K562 (cell line): Measurements from ENCODE around the gene LHPP. TPM values are rescaled to one million over a fixed set of nuclear protein-coding genes. Genes with fewer than 3 reads are reported as not detected.
A peak's percentile ranks its signal among the peaks of the same experiment; 100 is the strongest.

Experiments used
- BHLHE40 ChIP-seq: IDR thresholded peaks from 2 replicates; pipeline ENCODE4 v1.6.1; 2011; ENCODE audit warnings: low read length, improper control_type of control experiment
- FOXP1 ChIP-seq: sonication (generic); formaldehyde crosslinking; IDR thresholded peaks from 2 replicates; pipeline ENCODE4 v1.8.0; 2022; ENCODE audit warnings: mild to moderate bottlenecking, missing genetic modification reagents
- ILF3 ChIP-seq: fragments of 450-650 bp; IDR thresholded peaks from 2 replicates; pipeline ENCODE4 v1.6.1; 2018; ENCODE audit warnings: antibody characterized with exemption, mild to moderate bottlenecking, moderate library complexity, borderline replicate concordance
- KDM4B ChIP-seq, 2 experiments: fragments of 450-650 bp in 1 of 2; sonication (generic) in 1 of 2; IDR thresholded peaks; 2 replicates each; pipeline ENCODE4 v1.6.1; 2016 to 2017; ENCODE audit warnings: borderline replicate concordance in 2 of 2, antibody characterized with exemption in 1 of 2, low read depth in 1 of 2, mild to moderate bottlenecking in 1 of 2
- NELFE ChIP-seq: IDR thresholded peaks from 2 replicates; pipeline ENCODE4 v1.6.1; 2011; ENCODE audit warnings: mild to moderate bottlenecking; ENCODE audit not compliant: insufficient read depth, insufficient read length
- NFRKB ChIP-seq: fragments of 450-650 bp; IDR thresholded peaks from 2 replicates; pipeline ENCODE4 v1.6.1; 2016; ENCODE audit warnings: low read depth
- RFX1 ChIP-seq: fragments of 450-650 bp; IDR thresholded peaks from 2 replicates; pipeline ENCODE4 v1.6.1; 2016; ENCODE audit warnings: mild to moderate bottlenecking, moderate library complexity
- TGIF2 ChIP-seq: sonication (generic); formaldehyde crosslinking; IDR thresholded peaks from 2 replicates; pipeline ENCODE4 v1.8.1; 2022; ENCODE audit warnings: mild to moderate bottlenecking, missing genetic modification reagents, moderate library complexity
- ZBTB17 ChIP-seq: fragments of 450-650 bp; formaldehyde crosslinking; IDR thresholded peaks from 2 replicates; pipeline ENCODE4 v1.4.0; 2020; ENCODE audit warnings: mild to moderate bottlenecking
- ZFP1 ChIP-seq: fragments of 450-650 bp; formaldehyde crosslinking; IDR thresholded peaks from 2 replicates; pipeline ENCODE4 v1.4.0; 2020; ENCODE audit warnings: mild to moderate bottlenecking, mixed read lengths
- ZNF124 ChIP-seq: sonication (generic); formaldehyde crosslinking; IDR thresholded peaks from 2 replicates; pipeline ENCODE4 v1.8.1; 2022; ENCODE audit warnings: missing genetic modification reagents
- ZNF444 ChIP-seq: fragments of 250-450 bp; sonication (Bioruptor Pico); IDR thresholded peaks from 2 replicates; pipeline ENCODE4 v1.4.0; 2020; ENCODE audit warnings: mild to moderate bottlenecking, moderate library complexity
- ZNF639 ChIP-seq, 2 experiments: fragments of 200-800 bp in 1 of 2; sonication (Bioruptor generic) in 1 of 2; sonication (generic) in 1 of 2; formaldehyde crosslinking in 1 of 2; IDR thresholded peaks in 1 of 2; conservative IDR thresholded peaks in 1 of 2; 2 replicates each; pipeline versions ENCODE4 v1.5.0 to v1.6.1; 2016 to 2020; ENCODE audit warnings: missing compliant biosample characterization in 1 of 2, missing genetic modification characterization in 1 of 2, missing genetic modification reagents in 1 of 2
- polyA plus RNA-seq, 8 experiments: library from polyadenylated mRNA; depleted of rRNA in 4 of 8; stranded (reverse) in 5 of 8; unstranded in 3 of 8; fragments of >200 nt; fragmentation: Nextera tagmentation in 2 of 8; fragmentation: Illumina TruSeq in 1 of 8; extraction: Ambion mirVana in 2 of 8; extraction: Trizol in 1 of 8; gene quantifications; 2 replicates each; pipeline versions ENCODE4 v1.2.1 to v1.2.3, GENCODE V29; 2011 to 2014; ENCODE audit warnings: inconsistent platforms in 1 of 8, missing spikeins in 1 of 8
- total RNA-seq, 7 experiments: library from RNA; depleted of rRNA in 6 of 7; stranded (reverse); fragments of >200 nt in 6 of 7; fragmentation: Illumina TruSeq in 2 of 7; extraction: Trizol in 2 of 7; gene quantifications; 2 replicates each; pipeline versions ENCODE4 v1.2.1 to v1.2.3, GENCODE V29; 2011 to 2021; ENCODE audit warnings: low replicate concordance in 1 of 7
- TF ChIP-seq, protein P1 (sequence below): sonication (generic); formaldehyde crosslinking; IDR thresholded peaks from 2 replicates; pipeline ENCODE4 v1.9.0; 2022; ENCODE audit warnings: mild to moderate bottlenecking, missing genetic modification reagents
- TF ChIP-seq, protein P2 (sequence below): sonication (generic); formaldehyde crosslinking; IDR thresholded peaks from 2 replicates; pipeline ENCODE4 v1.8.0; 2023; ENCODE audit warnings: missing genetic modification reagents, mild to moderate bottlenecking, borderline replicate concordance

Gene LHPP
- total and polyA plus RNA-seq, 9 of the 15 experiments (the other 6 are each of a cell fraction or from before 2014, with no cell fraction given) = 0.34 to 7.4 (median 3.0) TPM

GRCh38 chr10:124417895-124418725 lies 43.5 kb upstream of the LHPP start (continued):
- TF ChIP-seq ILF3 = no peak
- TF ChIP-seq, protein P1, sequence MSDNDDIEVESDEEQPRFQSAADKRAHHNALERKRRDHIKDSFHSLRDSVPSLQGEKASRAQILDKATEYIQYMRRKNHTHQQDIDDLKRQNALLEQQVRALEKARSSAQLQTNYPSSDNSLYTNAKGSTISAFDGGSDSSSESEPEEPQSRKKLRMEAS (CRISPR knock-in tag) = no peak
- TF ChIP-seq NFRKB = no peak
- TF ChIP-seq FOXP1 (CRISPR knock-in tag) = no peak
- TF ChIP-seq ZNF124 (CRISPR knock-in tag) = no peak
- TF ChIP-seq, protein P2, sequence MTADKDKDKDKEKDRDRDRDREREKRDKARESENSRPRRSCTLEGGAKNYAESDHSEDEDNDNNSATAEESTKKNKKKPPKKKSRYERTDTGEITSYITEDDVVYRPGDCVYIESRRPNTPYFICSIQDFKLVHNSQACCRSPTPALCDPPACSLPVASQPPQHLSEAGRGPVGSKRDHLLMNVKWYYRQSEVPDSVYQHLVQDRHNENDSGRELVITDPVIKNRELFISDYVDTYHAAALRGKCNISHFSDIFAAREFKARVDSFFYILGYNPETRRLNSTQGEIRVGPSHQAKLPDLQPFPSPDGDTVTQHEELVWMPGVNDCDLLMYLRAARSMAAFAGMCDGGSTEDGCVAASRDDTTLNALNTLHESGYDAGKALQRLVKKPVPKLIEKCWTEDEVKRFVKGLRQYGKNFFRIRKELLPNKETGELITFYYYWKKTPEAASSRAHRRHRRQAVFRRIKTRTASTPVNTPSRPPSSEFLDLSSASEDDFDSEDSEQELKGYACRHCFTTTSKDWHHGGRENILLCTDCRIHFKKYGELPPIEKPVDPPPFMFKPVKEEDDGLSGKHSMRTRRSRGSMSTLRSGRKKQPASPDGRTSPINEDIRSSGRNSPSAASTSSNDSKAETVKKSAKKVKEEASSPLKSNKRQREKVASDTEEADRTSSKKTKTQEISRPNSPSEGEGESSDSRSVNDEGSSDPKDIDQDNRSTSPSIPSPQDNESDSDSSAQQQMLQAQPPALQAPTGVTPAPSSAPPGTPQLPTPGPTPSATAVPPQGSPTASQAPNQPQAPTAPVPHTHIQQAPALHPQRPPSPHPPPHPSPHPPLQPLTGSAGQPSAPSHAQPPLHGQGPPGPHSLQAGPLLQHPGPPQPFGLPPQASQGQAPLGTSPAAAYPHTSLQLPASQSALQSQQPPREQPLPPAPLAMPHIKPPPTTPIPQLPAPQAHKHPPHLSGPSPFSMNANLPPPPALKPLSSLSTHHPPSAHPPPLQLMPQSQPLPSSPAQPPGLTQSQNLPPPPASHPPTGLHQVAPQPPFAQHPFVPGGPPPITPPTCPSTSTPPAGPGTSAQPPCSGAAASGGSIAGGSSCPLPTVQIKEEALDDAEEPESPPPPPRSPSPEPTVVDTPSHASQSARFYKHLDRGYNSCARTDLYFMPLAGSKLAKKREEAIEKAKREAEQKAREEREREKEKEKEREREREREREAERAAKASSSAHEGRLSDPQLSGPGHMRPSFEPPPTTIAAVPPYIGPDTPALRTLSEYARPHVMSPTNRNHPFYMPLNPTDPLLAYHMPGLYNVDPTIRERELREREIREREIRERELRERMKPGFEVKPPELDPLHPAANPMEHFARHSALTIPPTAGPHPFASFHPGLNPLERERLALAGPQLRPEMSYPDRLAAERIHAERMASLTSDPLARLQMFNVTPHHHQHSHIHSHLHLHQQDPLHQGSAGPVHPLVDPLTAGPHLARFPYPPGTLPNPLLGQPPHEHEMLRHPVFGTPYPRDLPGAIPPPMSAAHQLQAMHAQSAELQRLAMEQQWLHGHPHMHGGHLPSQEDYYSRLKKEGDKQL (CRISPR knock-in tag) = no peak
- TF ChIP-seq ZBTB17 = 0 out of 2 replicates have a peak, but pooled peaks have one; percentile 17
- TF ChIP-seq NELFE = no peak
- no peak for TF ChIP-seq ZNF639 (CRISPR knock-in tag; conservative IDR thresholded peaks at IDR 0.05 in 1 of 2, IDR thresholded peaks at IDR 0.05 in 1 of 2)
- TF ChIP-seq RFX1 = no peak
- TF ChIP-seq ZNF444 (CRISPR knock-in tag) = no peak
- no peak for TF ChIP-seq KDM4B (IDR thresholded peaks at IDR 0.05; ENCODE audit: borderline replicate concordance in 2 of 2, low read depth in 1 of 2)
- TF ChIP-seq BHLHE40 = peak; percentile 76
- no peak for TF ChIP-seq TGIF2 (CRISPR knock-in tag)
- 0 out of 2 replicates have a peak, but pooled peaks have one; percentile 9 for TF ChIP-seq ZFP1 (CRISPR knock-in tag)
